Activated CD4-positive, CD25-positive, alpha-beta regulatory T cell treated with anti-CD3 and anti-CD28 coated beads, Interleukin-2, amount 50 U/mL, for 72 hours (primary cell): ENCODE measurements around the gene TAF1C.
"Not testable (repeated sequence)": the region's sequence is repeated elsewhere in the genome, so short reads cannot be mapped to it uniquely, and the experiment has no call there.

Experiments used
- DNase-seq: peaks from one replicate; pipeline ENCODE4 v3.0.0; 2021

Gene TAF1C

GRCh38 chr16:84209989-84210388 lies 23.1 kb upstream of the TAF1C start:
- no peak for DNase-seq

GRCh38 chr16:84207879-84208278 lies 21.0 kb upstream of the TAF1C start:
- DNase-seq, result no peak

- no peak for DNase-seq
Observed at GRCh38 chr16:84207251-84207650, 20.4 kb upstream of the TAF1C start.

- no peak for DNase-seq
Observed at GRCh38 chr16:84205976-84206691, 19.3 kb upstream of the TAF1C start.

GRCh38 chr16:84205123-84205522 lies 18.3 kb upstream of the TAF1C start:
- not testable (repeated sequence) for DNase-seq

GRCh38 chr16:84204551-84204950 lies 17.7 kb upstream of the TAF1C start:
- DNase-seq, result not testable (repeated sequence)

- DNase-seq, result no peak
Observed at GRCh38 chr16:84199861-84200260, 13.0 kb upstream of the TAF1C start.

- no peak for DNase-seq
Observed at GRCh38 chr16:84199097-84199496, 12.2 kb upstream of the TAF1C start.

- DNase-seq, result no peak
Observed at GRCh38 chr16:84198401-84198800, 11.5 kb upstream of the TAF1C start.

GRCh38 chr16:84197466-84198128 lies 10.7 kb upstream of the TAF1C start:
- no peak for DNase-seq

- DNase-seq, result no peak
Observed at GRCh38 chr16:84196727-84197394, 10.0 kb upstream of the TAF1C start.

- no peak for DNase-seq
Observed at GRCh38 chr16:84196101-84196500, 9.2 kb upstream of the TAF1C start.

- no peak for DNase-seq
Observed at GRCh38 chr16:84195201-84196093, 8.6 kb upstream of the TAF1C start.

GRCh38 chr16:84194470-84195200 lies 7.8 kb upstream of the TAF1C start:
- DNase-seq, result peak; percentile 48

GRCh38 chr16:84194018-84194417 lies 7.2 kb upstream of the TAF1C start:
- no peak for DNase-seq

- DNase-seq, result no peak
Observed at GRCh38 chr16:84193480-84193879, 6.6 kb upstream of the TAF1C start.

- no peak for DNase-seq
Observed at GRCh38 chr16:84191466-84191865, 4.6 kb upstream of the TAF1C start.

- DNase-seq, result no peak
Observed at GRCh38 chr16:84190731-84191388, 4.0 kb upstream of the TAF1C start, which contains the start of gene ADAD2. Gene ADAD2, plus strand, starts transcription at chr16:84191157. Its CDS starts 74 bp downstream, at chr16:84191231.

GRCh38 chr16:84184775-84185174 lies 2.1 kb downstream of the TAF1C start:
- DNase-seq, result no peak

GRCh38 chr16:84183911-84184591 lies 2.8 kb downstream of the TAF1C start:
- DNase-seq, result no peak

- no peak for DNase-seq
Observed at GRCh38 chr16:84183572-84183875, 3.3 kb downstream of the TAF1C start.
